ENCODE data around the gene ACTR8. TPM values are rescaled to one million over a fixed set of nuclear protein-coding genes. Genes with fewer than 3 reads are reported as not detected.
A peak's percentile ranks its signal among the peaks of the same experiment; 100 is the strongest.
"Not testable (repeated sequence)": the region's sequence is repeated elsewhere in the genome, so short reads cannot be mapped to it uniquely, and the experiment has no call there.

ACTR8 gene
- total RNA-seq, result 10 to 100 TPM; 15.7 to 21.2 TPM
- 27.7 to 66.5 reads per million in 2 donors for total RNA-seq

GRCh38 chr3:53881691-53882593 is at the start of gene ACTR8:
Gene ACTR8 (minus strand): TSS chr3:53882152. CDS start chr3:53882101, 51 bp downstream.
- H3K27ac Mint-ChIP-seq, result peak within 1 kb of the TSS; percentile 95
- H3K27me3 Mint-ChIP-seq, result no peaks in the 10 kb centered on the region
- DNase-seq (peak; percentile 79 to 86 (median 83)), ATAC-seq (peak; percentile 90)
- H3K4me3 Mint-ChIP-seq, result peak within 1 kb of the TSS; percentile 100
- peaks cover 3% of the 10 kb centered on the region for H3K36me3 Mint-ChIP-seq (ENCODE audit: low read depth)
- H3K4me1 Mint-ChIP-seq, result peaks cover 23% of the 10 kb centered on the region
- no peaks in the 10 kb centered on the region for H3K9me3 ChIP-seq (ENCODE audit: control insufficient read depth, low read length, poor library complexity, severe bottlenecking)

- H3K27me3 Mint-ChIP-seq, result peaks cover 23% of the 10 kb centered on the region
- H3K27ac Mint-ChIP-seq; H3K9me3 ChIP-seq (ENCODE audit: control insufficient read depth, low read length, poor library complexity, severe bottlenecking); H3K4me3 Mint-ChIP-seq; H3K36me3 Mint-ChIP-seq (ENCODE audit: low read depth); DNase-seq; ATAC-seq; H3K4me1 Mint-ChIP-seq: not testable (repeated sequence)
Observed at GRCh38 chr3:53927208-53927872, 45.4 kb upstream of the ACTR8 start.

- Mint-ChIP-seq H3K27ac (no peak overlapping the region), H3K4me1 (no peaks in the 10 kb centered on the region), H3K36me3 (ENCODE audit: low read depth) (peaks cover 4% of the 10 kb centered on the region), H3K4me3 (no peak overlapping the region), H3K27me3 (peaks cover 37% of the 10 kb centered on the region)
- H3K9me3 ChIP-seq (ENCODE audit: control insufficient read depth, low read length, poor library complexity, severe bottlenecking), result no peaks in the 10 kb centered on the region
- no peak for DNase-seq
- ATAC-seq, result peak; percentile 50
Observed at GRCh38 chr3:53921296-53921695, 39.3 kb upstream of the ACTR8 start.

- Mint-ChIP-seq H3K4me3 (no peak overlapping the region), H3K36me3 (ENCODE audit: low read depth) (peaks cover 4% of the 10 kb centered on the region), H3K27me3 (peaks cover 43% of the 10 kb centered on the region), H3K27ac (no peak overlapping the region), H3K4me1 (no peaks in the 10 kb centered on the region)
- H3K9me3 ChIP-seq (ENCODE audit: control insufficient read depth, low read length, poor library complexity, severe bottlenecking), result no peaks in the 10 kb centered on the region
- no peak for DNase-seq
- ATAC-seq, result no peak
Observed at GRCh38 chr3:53919741-53920140, 37.8 kb upstream of the ACTR8 start.

- H3K27me3 Mint-ChIP-seq, result peaks cover 58% of the 10 kb centered on the region
- H3K4me1 Mint-ChIP-seq, result no peaks in the 10 kb centered on the region
- H3K9me3 ChIP-seq (ENCODE audit: control insufficient read depth, low read length, poor library complexity, severe bottlenecking), result no peaks in the 10 kb centered on the region
- DNase-seq, result no peak
- H3K27ac Mint-ChIP-seq, result no peak overlapping the region
- ATAC-seq, result no peak
- no peaks in the 10 kb centered on the region for H3K36me3 Mint-ChIP-seq (ENCODE audit: low read depth)
- H3K4me3 Mint-ChIP-seq, result no peak overlapping the region
Observed at GRCh38 chr3:53913401-53913800, 31.4 kb upstream of the ACTR8 start.

- Mint-ChIP-seq H3K27me3 (peaks cover 41% of the 10 kb centered on the region), H3K27ac (no peak overlapping the region), H3K4me3 (no peak overlapping the region), H3K36me3 (ENCODE audit: low read depth) (peaks cover 2% of the 10 kb centered on the region), H3K4me1 (no peaks in the 10 kb centered on the region)
- no peaks in the 10 kb centered on the region for H3K9me3 ChIP-seq (ENCODE audit: control insufficient read depth, low read length, poor library complexity, severe bottlenecking)
- no peak for ATAC-seq
- no peak for DNase-seq
Observed at GRCh38 chr3:53902711-53903110, 20.8 kb upstream of the ACTR8 start.

GRCh38 chr3:53902067-53902466 is 20.1 kb upstream of the ACTR8 start:
- no peak for DNase-seq
- H3K9me3 ChIP-seq (ENCODE audit: control insufficient read depth, low read length, poor library complexity, severe bottlenecking), result no peaks in the 10 kb centered on the region
- peaks cover 45% of the 10 kb centered on the region for H3K27me3 Mint-ChIP-seq
- no peak overlapping the region for H3K4me3 Mint-ChIP-seq
- no peak for ATAC-seq
- no peak overlapping the region for H3K27ac Mint-ChIP-seq
- no peaks in the 10 kb centered on the region for H3K4me1 Mint-ChIP-seq
- peaks cover 2% of the 10 kb centered on the region for H3K36me3 Mint-ChIP-seq (ENCODE audit: low read depth)

- H3K9me3 ChIP-seq (ENCODE audit: control insufficient read depth, low read length, poor library complexity, severe bottlenecking), result no peaks in the 10 kb centered on the region
- H3K27ac Mint-ChIP-seq, result no peak overlapping the region
- no peak for ATAC-seq
- no peaks in the 10 kb centered on the region for H3K4me1 Mint-ChIP-seq
- H3K4me3 Mint-ChIP-seq, result no peak overlapping the region
- H3K36me3 Mint-ChIP-seq (ENCODE audit: low read depth), result peaks cover 2% of the 10 kb centered on the region
- DNase-seq, result no peak
- peaks cover 36% of the 10 kb centered on the region for H3K27me3 Mint-ChIP-seq
Observed at GRCh38 chr3:53900666-53901331, 18.8 kb upstream of the ACTR8 start.

GRCh38 chr3:53899750-53900149 is 17.8 kb upstream of the ACTR8 start:
- Mint-ChIP-seq H3K36me3 (ENCODE audit: low read depth) (no peaks in the 10 kb centered on the region), H3K27ac (no peak overlapping the region), H3K27me3 (peaks cover 39% of the 10 kb centered on the region), H3K4me1 (no peaks in the 10 kb centered on the region), H3K4me3 (no peak overlapping the region)
- no peak for ATAC-seq
- DNase-seq, result no peak
- no peaks in the 10 kb centered on the region for H3K9me3 ChIP-seq (ENCODE audit: control insufficient read depth, low read length, poor library complexity, severe bottlenecking)

GRCh38 chr3:53892286-53892637 is 10.3 kb upstream of the ACTR8 start:
- peaks cover 16% of the 10 kb centered on the region for H3K27me3 Mint-ChIP-seq
- peak overlapping the region; percentile 96 for H3K4me3 Mint-ChIP-seq
- no peak for ATAC-seq
- H3K36me3 Mint-ChIP-seq (ENCODE audit: low read depth), result peaks cover 6% of the 10 kb centered on the region
- peaks cover 36% of the 10 kb centered on the region for H3K4me1 Mint-ChIP-seq
- peak overlapping the region; percentile 98 for H3K27ac Mint-ChIP-seq
- H3K9me3 ChIP-seq (ENCODE audit: control insufficient read depth, low read length, poor library complexity, severe bottlenecking), result no peaks in the 10 kb centered on the region
- DNase-seq, result no peak

- ATAC-seq (peak; percentile 95), DNase-seq (peak; percentile 87 to 94 (median 93))
- Mint-ChIP-seq H3K27ac (peak within 1 kb of the TSS; percentile 98), H3K4me3 (peak within 1 kb of the TSS; percentile 96), H3K27me3 (peaks cover 10% of the 10 kb centered on the region), H3K36me3 (ENCODE audit: low read depth) (peaks cover 6% of the 10 kb centered on the region), H3K4me1 (peaks cover 36% of the 10 kb centered on the region)
- no peaks in the 10 kb centered on the region for H3K9me3 ChIP-seq (ENCODE audit: control insufficient read depth, low read length, poor library complexity, severe bottlenecking)
Observed at GRCh38 chr3:53891497-53892285, 9.7 kb upstream of the ACTR8 start, which contains the start of gene SELENOK. Gene SELENOK (minus strand): TSS chr3:53891859.

GRCh38 chr3:53890726-53891475 is 8.9 kb upstream of the ACTR8 start:
- Mint-ChIP-seq H3K36me3 (ENCODE audit: low read depth) (peaks cover 6% of the 10 kb centered on the region), H3K27me3 (peaks cover 10% of the 10 kb centered on the region), H3K4me1 (peaks cover 36% of the 10 kb centered on the region), H3K27ac (peak overlapping the region; percentile 98), H3K4me3 (peak overlapping the region; percentile 96)
- peak in 2 of 3 donors; percentile 34 to 38 for DNase-seq
- H3K9me3 ChIP-seq (ENCODE audit: control insufficient read depth, low read length, poor library complexity, severe bottlenecking), result no peaks in the 10 kb centered on the region
- peak; percentile 66 for ATAC-seq
